PC-9 (cell line): ENCODE results near the gene SPINT1.

Source experiments
- EZH2 ChIP-seq: fragments of 200-600 bp; sonication (generic); IDR thresholded peaks from 2 replicates; pipeline ENCODE4 v1.8.0; 2017; ENCODE audit warnings: antibody characterized with exemption, low read depth
- TF ChIP-seq, protein P1 (sequence below): fragments of 200-600 bp; sonication (generic); conservative IDR thresholded peaks from 2 replicates; pipeline ENCODE4 v1.6.1; 2017; ENCODE audit warnings: mixed run types, antibody characterized with exemption, mild to moderate bottlenecking, moderate library complexity

DNA sequence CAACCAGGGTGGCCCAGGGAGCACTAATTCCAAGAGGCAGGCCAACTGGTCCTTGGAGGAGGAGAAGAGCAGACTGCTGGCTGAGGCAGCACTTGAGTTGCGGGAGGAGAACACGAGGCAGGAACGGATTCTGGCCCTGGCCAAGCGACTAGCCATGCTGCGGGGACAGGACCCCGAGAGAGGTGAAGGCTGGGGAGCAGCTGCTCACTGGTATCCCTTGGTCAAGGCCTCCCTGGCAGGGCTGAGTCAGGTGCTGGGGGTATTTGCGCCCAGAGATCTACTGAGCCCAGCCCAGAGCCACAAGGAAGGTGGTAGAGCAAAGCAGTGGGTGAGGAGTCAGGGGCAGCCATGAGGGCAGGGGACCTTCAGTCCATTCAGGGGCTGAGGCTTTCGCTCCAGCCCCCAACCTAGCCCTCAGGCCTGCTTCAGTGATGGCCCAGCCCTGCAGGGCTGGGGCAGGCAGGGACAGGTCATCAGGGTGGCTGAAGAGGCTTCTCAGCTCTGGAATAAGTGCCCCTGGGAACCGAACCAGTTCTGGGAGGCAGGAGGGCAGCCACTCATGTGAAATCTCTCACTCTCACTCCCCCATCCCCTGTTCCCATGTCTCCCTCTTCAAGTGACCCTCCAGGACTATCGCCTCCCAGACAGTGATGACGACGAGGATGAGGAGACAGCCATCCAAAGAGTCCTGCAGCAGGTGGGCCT, 31.0 kb upstream of the SPINT1 start:
- TF ChIP-seq, protein P1, sequence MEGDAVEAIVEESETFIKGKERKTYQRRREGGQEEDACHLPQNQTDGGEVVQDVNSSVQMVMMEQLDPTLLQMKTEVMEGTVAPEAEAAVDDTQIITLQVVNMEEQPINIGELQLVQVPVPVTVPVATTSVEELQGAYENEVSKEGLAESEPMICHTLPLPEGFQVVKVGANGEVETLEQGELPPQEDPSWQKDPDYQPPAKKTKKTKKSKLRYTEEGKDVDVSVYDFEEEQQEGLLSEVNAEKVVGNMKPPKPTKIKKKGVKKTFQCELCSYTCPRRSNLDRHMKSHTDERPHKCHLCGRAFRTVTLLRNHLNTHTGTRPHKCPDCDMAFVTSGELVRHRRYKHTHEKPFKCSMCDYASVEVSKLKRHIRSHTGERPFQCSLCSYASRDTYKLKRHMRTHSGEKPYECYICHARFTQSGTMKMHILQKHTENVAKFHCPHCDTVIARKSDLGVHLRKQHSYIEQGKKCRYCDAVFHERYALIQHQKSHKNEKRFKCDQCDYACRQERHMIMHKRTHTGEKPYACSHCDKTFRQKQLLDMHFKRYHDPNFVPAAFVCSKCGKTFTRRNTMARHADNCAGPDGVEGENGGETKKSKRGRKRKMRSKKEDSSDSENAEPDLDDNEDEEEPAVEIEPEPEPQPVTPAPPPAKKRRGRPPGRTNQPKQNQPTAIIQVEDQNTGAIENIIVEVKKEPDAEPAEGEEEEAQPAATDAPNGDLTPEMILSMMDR, result no peak
- no peak for TF ChIP-seq EZH2
